Suprapubic skin (tissue), 4 donors: Measurements from ENCODE around the gene VMAC. TPM values are rescaled to one million over a fixed set of nuclear protein-coding genes. Genes with fewer than 3 reads are reported as not detected.
A peak's percentile ranks its signal among the peaks of the same experiment; 100 is the strongest.
"Not testable (repeated sequence)": the region's sequence is repeated elsewhere in the genome, so short reads cannot be mapped to it uniquely, and the experiment has no call there.

Source experiments
- DNase-seq, 2 donors: peaks; one replicate each; pipeline ENCODE4 v3.0.0-alpha.2; 2019; ENCODE audit warnings: low spot score in 2 of 2
- H3K27ac ChIP-seq: fragments of 200-600 bp; sonication (generic); one replicate; pipeline ENCODE4 v1.5.1; 2019
- H3K27me3 ChIP-seq: fragments of 200-600 bp; sonication (generic); one replicate; pipeline ENCODE4 v1.5.1; 2019
- H3K36me3 ChIP-seq: fragments of 200-600 bp; sonication (generic); one replicate; pipeline ENCODE4 v1.5.1; 2019
- H3K4me1 ChIP-seq: fragments of 200-600 bp; sonication (generic); one replicate; pipeline ENCODE4 v1.5.1; 2019
- H3K4me3 ChIP-seq: fragments of 200-600 bp; sonication (generic); one replicate; pipeline ENCODE4 v1.5.1; 2019; ENCODE audit warnings: mild to moderate bottlenecking
- H3K9me3 ChIP-seq: fragments of 200-600 bp; sonication (generic); one replicate; pipeline ENCODE4 v1.5.1; 2019
- EP300 ChIP-seq: sonication (generic); formaldehyde crosslinking; IDR thresholded peaks from one replicate; pipeline ENCODE4 v1.6.1; 2017; ENCODE audit warnings: antibody characterized with exemption
- POLR2A ChIP-seq, 2 donors: fragments of 450-650 bp; IDR thresholded peaks; one replicate each; pipeline ENCODE4 v1.6.1; 2017; ENCODE audit warnings: antibody characterized with exemption in 2 of 2, mild to moderate bottlenecking in 2 of 2, moderate library complexity in 2 of 2
- POLR2AphosphoS5 ChIP-seq, 3 donors: sonication (generic); formaldehyde crosslinking; IDR thresholded peaks; one replicate each; pipeline ENCODE4 v1.6.1; 2017; ENCODE audit warnings: antibody characterized with exemption in 3 of 3
- WGBS: methylation state at CpG from one replicate; pipeline ENCODE4 v1.1.5; 2018; 5-methylcytosine and 5-hydroxymethylcytosine counted together
- total RNA-seq, 4 donors: library from RNA; depleted of rRNA; stranded (reverse); fragments of >200 nt; gene quantifications; one replicate each; pipeline ENCODE4 v1.1.0, GENCODE V29; 2016
- TF ChIP-seq, protein P1 (sequence below), 2 donors: fragments of 200-600 bp in 1 of 2; fragments of 450-650 bp in 1 of 2; sonication (generic) in 1 of 2; IDR thresholded peaks; one replicate each; pipeline ENCODE4 v1.5.1; 2016 to 2019; ENCODE audit warnings: antibody characterized with exemption in 2 of 2, mild to moderate bottlenecking in 1 of 2, moderate library complexity in 1 of 2

VMAC gene
- total RNA-seq, 4 donors from 2014 or later: 7.4 to 15.4 (median 12.0) TPM

DNA sequence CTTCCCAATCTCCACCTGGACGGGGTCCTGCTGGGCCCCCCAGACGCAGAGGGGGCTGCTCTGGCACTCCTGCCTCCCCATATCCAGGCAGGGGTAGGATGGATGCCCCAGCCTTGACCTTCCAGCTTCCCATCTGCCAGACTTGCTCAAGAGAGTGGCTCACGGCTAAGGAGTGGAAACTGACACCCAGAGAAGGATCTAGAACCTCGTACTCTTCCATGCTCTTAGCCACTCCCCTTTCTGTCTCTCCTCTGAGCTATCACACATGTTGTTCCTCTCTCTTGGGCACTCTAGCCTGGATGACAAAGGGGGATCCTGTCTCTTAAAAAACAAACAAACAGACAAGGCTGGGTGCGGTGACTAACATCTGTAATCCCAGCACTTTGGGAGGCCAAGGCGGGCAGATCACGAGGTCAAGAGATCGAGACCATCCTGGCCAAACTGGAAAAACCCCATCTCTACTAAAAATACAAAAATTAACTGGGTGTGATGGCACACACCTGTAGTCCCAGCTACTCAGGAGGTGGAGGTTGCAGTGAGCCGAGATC is 22.2 kb upstream of the VMAC start:
- H3K36me3 ChIP-seq: no peaks in the 10 kb centered on the region
- H3K4me1 ChIP-seq: peaks cover 9% of the 10 kb centered on the region
- H3K27ac ChIP-seq: no peak overlapping the region
- H3K4me3 ChIP-seq: no peak overlapping the region
- H3K27me3 ChIP-seq: peaks cover 23% of the 10 kb centered on the region
- TF ChIP-seq POLR2AphosphoS5 (IDR thresholded peaks at IDR 0.05) (no peak), POLR2A (IDR thresholded peaks at IDR 0.05) (no peak), EP300 (no peak)
- no peak for DNase-seq
- no peaks in the 10 kb centered on the region for H3K9me3 ChIP-seq
- WGBS: 69% methylated on average over 8 of the region's 9 CpGs

DNA sequence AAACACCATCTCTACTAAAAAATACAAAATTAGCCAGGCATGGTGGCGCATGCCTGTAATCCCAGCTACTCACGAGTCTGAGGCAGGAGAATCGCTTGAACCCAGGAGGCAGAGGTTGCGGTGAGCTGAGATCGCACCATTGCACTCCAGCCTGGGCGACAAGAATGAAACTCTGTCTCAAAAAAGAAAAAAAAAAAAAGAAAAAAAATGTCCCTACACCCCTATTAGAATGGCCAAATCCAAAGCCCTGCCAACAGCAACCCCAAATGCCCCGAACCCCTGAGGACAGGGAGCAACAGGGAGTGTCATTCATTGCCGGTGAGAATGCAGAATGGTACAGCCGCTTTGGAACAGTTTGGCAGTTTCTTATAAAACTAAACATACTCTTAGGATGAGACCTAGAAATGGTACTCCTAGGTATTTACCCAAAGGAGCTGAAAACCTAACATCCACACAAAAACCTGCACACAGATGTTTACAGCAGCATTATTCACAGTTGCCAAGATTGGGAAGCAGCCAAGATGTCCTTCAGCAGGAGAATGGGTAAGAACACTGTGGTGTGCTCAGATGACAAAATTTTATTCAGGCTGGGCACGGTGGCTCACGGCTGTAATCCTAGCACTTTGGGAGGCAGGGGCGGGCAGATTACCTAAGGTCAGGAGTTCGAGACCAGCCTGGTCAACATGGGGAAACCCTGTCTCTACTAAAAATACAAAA is 21.4 kb upstream of the VMAC start:
- not testable (repeated sequence) for H3K4me1 ChIP-seq, DNase-seq, H3K9me3 ChIP-seq, H3K27ac ChIP-seq, H3K36me3 ChIP-seq, H3K4me3 ChIP-seq
- 59% methylated on average over 13 of the region's 13 CpGs for WGBS
- H3K27me3 ChIP-seq: peaks cover 23% of the 10 kb centered on the region

DNA sequence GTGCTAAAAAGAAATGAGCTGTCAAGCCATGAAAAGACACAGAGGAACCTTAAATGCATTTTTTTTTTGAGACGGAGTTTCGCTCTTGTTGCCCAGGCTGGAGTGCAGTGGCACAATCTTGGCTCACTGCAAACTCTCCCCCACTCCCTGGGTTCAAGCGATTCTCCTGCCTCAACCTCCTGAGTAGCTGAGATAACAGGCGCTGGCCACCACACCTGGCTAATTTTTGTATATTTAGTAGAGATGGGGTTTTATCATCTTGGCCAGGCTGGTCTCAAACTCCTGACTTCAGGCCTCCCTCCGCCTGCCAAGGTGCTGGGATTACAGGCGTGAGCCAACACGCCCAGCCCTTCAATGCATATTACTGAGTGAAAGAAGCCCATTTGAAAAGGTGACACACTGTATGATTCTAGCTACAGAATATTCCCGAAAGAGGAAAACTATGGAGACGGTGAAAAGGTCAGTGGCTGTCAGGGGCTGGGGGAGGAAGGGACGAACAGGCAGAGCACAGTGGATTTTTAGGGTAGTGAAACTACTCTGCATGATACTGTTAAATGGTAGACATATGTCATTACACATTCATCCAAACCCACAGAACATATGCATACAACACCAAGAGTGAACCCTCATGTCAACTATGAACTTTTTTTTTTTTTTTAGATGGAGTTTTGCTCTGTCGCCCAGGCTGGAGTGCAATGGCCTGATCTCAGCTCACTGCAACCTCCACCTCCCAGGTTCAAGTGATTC is 20.4 kb upstream of the VMAC start:
- DNase-seq, H3K36me3 ChIP-seq, H3K9me3 ChIP-seq, H3K4me1 ChIP-seq, H3K4me3 ChIP-seq, H3K27ac ChIP-seq: not testable (repeated sequence)
- 58% methylated on average over 11 of the region's 11 CpGs for WGBS
- H3K27me3 ChIP-seq: peaks cover 17% of the 10 kb centered on the region

DNA sequence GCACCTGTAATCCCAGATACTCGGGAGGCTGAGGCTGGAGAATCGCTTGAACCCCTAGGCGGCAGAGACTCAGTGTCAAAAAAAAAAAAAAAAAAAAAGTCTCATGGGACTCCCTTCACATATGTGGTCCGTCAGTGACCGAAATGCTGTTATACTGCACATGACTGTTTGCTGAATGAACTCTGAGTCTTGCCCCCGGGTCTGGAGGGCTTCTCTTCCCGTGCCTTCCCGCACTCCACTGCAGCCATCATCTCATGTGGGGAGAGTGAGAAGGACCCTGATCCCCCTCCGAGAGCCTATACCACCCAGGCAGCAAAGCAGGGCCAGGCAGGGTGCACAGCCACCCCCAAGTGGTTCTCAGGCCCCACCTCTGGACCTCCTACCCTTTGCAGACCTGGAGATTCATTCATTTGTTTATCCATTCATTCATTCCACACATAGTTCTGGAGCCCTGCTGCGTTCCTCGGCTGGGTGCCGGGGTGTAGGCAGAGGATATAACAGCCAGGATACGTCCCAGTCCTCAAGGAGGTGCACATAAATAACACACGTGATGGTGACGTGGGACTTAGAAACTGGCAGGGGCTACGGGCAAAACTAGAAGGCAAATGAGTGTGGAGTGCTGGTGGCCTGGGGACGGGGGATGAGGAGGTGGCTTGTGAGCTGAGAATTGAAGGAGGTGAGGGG is 15.2 kb upstream of the VMAC start:
- H3K27me3 ChIP-seq: peaks cover 9% of the 10 kb centered on the region
- H3K27ac ChIP-seq: no peak overlapping the region
- no peak overlapping the region for H3K4me3 ChIP-seq
- peaks cover 25% of the 10 kb centered on the region for H3K4me1 ChIP-seq
- WGBS: 51% methylated on average over 17 of the region's 17 CpGs
- H3K9me3 ChIP-seq: no peaks in the 10 kb centered on the region
- TF ChIP-seq POLR2A (IDR thresholded peaks at IDR 0.05): no peak
- peak; percentile 21 for TF ChIP-seq EP300
- no peak for TF ChIP-seq POLR2AphosphoS5 (IDR thresholded peaks at IDR 0.05)
- H3K36me3 ChIP-seq: no peaks in the 10 kb centered on the region
- DNase-seq: no peak

DNA sequence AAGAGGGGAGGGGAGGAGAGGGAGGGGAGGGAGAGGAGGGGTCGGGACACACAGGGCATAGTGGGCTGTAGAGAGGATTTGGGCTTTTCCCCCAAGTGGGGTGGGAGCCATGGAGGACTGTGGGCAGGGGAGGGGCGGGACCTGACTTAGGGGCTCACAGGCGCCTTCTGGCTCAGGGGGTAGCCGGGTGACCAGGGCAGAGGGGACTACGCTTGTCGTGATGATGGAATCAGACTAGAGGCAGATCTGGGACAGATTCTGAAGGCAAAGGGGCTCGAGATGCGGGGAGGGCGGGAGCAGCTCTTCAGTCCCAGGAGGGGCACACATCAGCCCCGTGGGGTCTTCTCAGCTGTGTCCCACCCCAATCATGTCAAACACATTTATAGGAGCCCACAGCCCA is 14.6 kb upstream of the VMAC start:
- peaks cover 6% of the 10 kb centered on the region for H3K36me3 ChIP-seq
- no peak for DNase-seq
- TF ChIP-seq EP300 (no peak), POLR2AphosphoS5 (IDR thresholded peaks at IDR 0.05) (no peak), POLR2A (IDR thresholded peaks at IDR 0.05) (no peak)
- TF ChIP-seq, protein P1, sequence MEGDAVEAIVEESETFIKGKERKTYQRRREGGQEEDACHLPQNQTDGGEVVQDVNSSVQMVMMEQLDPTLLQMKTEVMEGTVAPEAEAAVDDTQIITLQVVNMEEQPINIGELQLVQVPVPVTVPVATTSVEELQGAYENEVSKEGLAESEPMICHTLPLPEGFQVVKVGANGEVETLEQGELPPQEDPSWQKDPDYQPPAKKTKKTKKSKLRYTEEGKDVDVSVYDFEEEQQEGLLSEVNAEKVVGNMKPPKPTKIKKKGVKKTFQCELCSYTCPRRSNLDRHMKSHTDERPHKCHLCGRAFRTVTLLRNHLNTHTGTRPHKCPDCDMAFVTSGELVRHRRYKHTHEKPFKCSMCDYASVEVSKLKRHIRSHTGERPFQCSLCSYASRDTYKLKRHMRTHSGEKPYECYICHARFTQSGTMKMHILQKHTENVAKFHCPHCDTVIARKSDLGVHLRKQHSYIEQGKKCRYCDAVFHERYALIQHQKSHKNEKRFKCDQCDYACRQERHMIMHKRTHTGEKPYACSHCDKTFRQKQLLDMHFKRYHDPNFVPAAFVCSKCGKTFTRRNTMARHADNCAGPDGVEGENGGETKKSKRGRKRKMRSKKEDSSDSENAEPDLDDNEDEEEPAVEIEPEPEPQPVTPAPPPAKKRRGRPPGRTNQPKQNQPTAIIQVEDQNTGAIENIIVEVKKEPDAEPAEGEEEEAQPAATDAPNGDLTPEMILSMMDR (IDR thresholded peaks at IDR 0.05): no peak
- peaks cover 32% of the 10 kb centered on the region for H3K4me1 ChIP-seq
- H3K27ac ChIP-seq: no peak overlapping the region
- no peak overlapping the region for H3K4me3 ChIP-seq
- peaks cover 9% of the 10 kb centered on the region for H3K27me3 ChIP-seq
- WGBS: 44% methylated on average over 10 of the region's 10 CpGs
- no peaks in the 10 kb centered on the region for H3K9me3 ChIP-seq

DNA sequence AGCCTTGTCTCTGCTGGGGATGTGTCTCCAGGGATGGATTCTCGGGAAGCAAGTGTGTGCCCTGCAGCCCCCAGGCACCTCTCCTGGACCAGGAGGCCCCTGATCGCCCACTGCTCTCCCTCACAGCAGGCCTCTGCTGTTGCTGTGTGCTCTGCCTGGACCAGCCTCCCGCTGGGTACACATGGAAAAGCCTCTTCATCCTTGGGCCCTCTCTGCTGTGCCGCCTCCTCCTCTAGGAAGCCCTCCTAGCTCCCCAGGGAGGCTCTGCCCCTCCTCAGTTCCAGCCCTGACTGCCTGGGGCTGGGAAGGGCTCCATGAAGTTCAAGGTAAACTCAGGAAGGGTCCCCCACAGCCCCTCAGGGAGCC is 13.1 kb upstream of the VMAC start:
- Histone ChIP-seq H3K27ac (no peak overlapping the region), H3K4me3 (no peak overlapping the region), H3K27me3 (peaks cover 9% of the 10 kb centered on the region), H3K9me3 (no peaks in the 10 kb centered on the region), H3K4me1 (peaks cover 32% of the 10 kb centered on the region), H3K36me3 (peaks cover 20% of the 10 kb centered on the region)
- 80% methylated on average over 1 of the region's 4 CpGs for WGBS
- no peak for DNase-seq
- TF ChIP-seq, protein P1 (IDR thresholded peaks at IDR 0.05): no peak
- TF ChIP-seq POLR2AphosphoS5 (IDR thresholded peaks at IDR 0.05) (no peak), EP300 (no peak)
